Trophoblast cell (in vitro differentiated cells and primary cell): ENCODE results near the gene APPBP2.

Experiments used
- DNase-seq, 2 donors: peaks; one replicate each; pipeline ENCODE4 v3.0.0-alpha.2; 2016
- H2AFZ ChIP-seq: 2 replicates; pipeline ENCODE4 v1.6.1; 2013; ENCODE audit warnings: low read length, moderate library complexity, mild to moderate bottlenecking; ENCODE audit not compliant: insufficient read depth, poor library complexity
- H2AK5ac ChIP-seq: 2 replicates; pipeline ENCODE4 v1.6.1; 2013; ENCODE audit warnings: mild to moderate bottlenecking, low read length
- H2BK120ac ChIP-seq: 2 replicates; pipeline ENCODE4 v1.6.1; 2013; ENCODE audit warnings: low read length, mild to moderate bottlenecking, moderate library complexity; ENCODE audit not compliant: insufficient read depth, poor library complexity
- H2BK12ac ChIP-seq: 2 replicates; pipeline ENCODE4 v1.6.1; 2013; ENCODE audit warnings: mild to moderate bottlenecking, low read length, moderate library complexity
- H2BK5ac ChIP-seq: 2 replicates; pipeline ENCODE4 v1.6.1; 2013; ENCODE audit warnings: low read length, low read depth, moderate library complexity, mild to moderate bottlenecking; ENCODE audit not compliant: poor library complexity
- H3K14ac ChIP-seq: 2 replicates; pipeline ENCODE4 v1.6.1; 2013; ENCODE audit warnings: mild to moderate bottlenecking, low read length
- H3K18ac ChIP-seq: 2 replicates; pipeline ENCODE4 v1.6.1; 2013; ENCODE audit warnings: mild to moderate bottlenecking, low read length
- H3K23ac ChIP-seq: 2 replicates; pipeline ENCODE4 v1.6.1; 2013; ENCODE audit warnings: low read length
- H3K27ac ChIP-seq: 2 replicates; pipeline ENCODE4 v1.5.1; 2013; ENCODE audit warnings: low read depth, mild to moderate bottlenecking, inconsistent platforms, low read length, moderate library complexity
- H3K27me3 ChIP-seq: 2 replicates; pipeline ENCODE4 v1.6.1; 2013; ENCODE audit warnings: inconsistent platforms, mild to moderate bottlenecking, low read length, moderate library complexity; ENCODE audit not compliant: insufficient read depth
- H3K36me3 ChIP-seq, 2 experiments: 1 replicate in 1 of 2; 2 replicates in 1 of 2; pipeline ENCODE4 v1.6.1; 2013; ENCODE audit warnings: low read length in 2 of 2, mild to moderate bottlenecking in 2 of 2, moderate library complexity in 1 of 2; ENCODE audit not compliant: insufficient read depth in 2 of 2, control insufficient read depth in 1 of 2
- H3K4ac ChIP-seq: 2 replicates; pipeline ENCODE4 v1.6.1; 2013; ENCODE audit warnings: low read depth, mild to moderate bottlenecking, low read length, moderate library complexity
- H3K4me1 ChIP-seq, 2 experiments: 1 replicate in 1 of 2; 2 replicates in 1 of 2; pipeline ENCODE4 v1.6.1; 2013; ENCODE audit warnings: low read length in 2 of 2, mild to moderate bottlenecking in 2 of 2, moderate library complexity in 1 of 2; ENCODE audit not compliant: insufficient read depth in 2 of 2, control insufficient read depth in 1 of 2
- H3K4me2 ChIP-seq: 2 replicates; pipeline ENCODE4 v1.6.1; 2013; ENCODE audit warnings: inconsistent platforms, mild to moderate bottlenecking, low read length, moderate library complexity
- H3K4me3 ChIP-seq: 2 replicates; pipeline ENCODE4 v1.5.1; 2013; ENCODE audit warnings: mild to moderate bottlenecking, low read depth, low read length, inconsistent platforms
- H3K79me1 ChIP-seq: one replicate; pipeline ENCODE4 v1.6.1; 2013; ENCODE audit warnings: low read length
- H3K79me2 ChIP-seq: 2 replicates; pipeline ENCODE4 v1.6.1; 2013; ENCODE audit warnings: low read length, mild to moderate bottlenecking; ENCODE audit not compliant: control insufficient read depth, insufficient read depth, poor library complexity
- H3K9ac ChIP-seq: 2 replicates; pipeline ENCODE4 v1.6.1; 2013; ENCODE audit warnings: mild to moderate bottlenecking, low read length
- H3K9me3 ChIP-seq: 2 replicates; pipeline ENCODE4 v1.6.1; 2013; ENCODE audit warnings: low read depth, mild to moderate bottlenecking, control low read depth, inconsistent platforms, low read length; ENCODE audit not compliant: insufficient read depth
- H4K12ac ChIP-seq: 2 replicates; pipeline ENCODE4 v1.6.1; 2013; ENCODE audit warnings: low read depth, mild to moderate bottlenecking, low read length, moderate library complexity
- H4K8ac ChIP-seq: 2 replicates; pipeline ENCODE4 v1.6.1; 2013; ENCODE audit warnings: low read depth, mild to moderate bottlenecking, low read length, moderate library complexity
- H4K91ac ChIP-seq: one replicate; pipeline ENCODE4 v1.6.1; 2013; ENCODE audit warnings: low read depth, mild to moderate bottlenecking, low read length, moderate library complexity
- WGBS: extraction: QIAGEN DNeasy Blood & Tissue Kit; methylation state at CpG from one replicate; pipeline ENCODE4 v1.1.7; 2013; ENCODE audit warnings: missing lambda C conversion rate; ENCODE audit not compliant: insufficient read length, insufficient coverage; ENCODE audit errors: extremely low coverage; 5-methylcytosine and 5-hydroxymethylcytosine counted together

Gene APPBP2

GRCh38 chr17:60455378-60455777 lies 70.7 kb downstream of the APPBP2 start:
- Histone ChIP-seq H3K9ac (no peak overlapping the region), H3K4me2 (no peak overlapping the region), H4K12ac (no peak overlapping the region), H3K79me1 (no peaks in the 10 kb centered on the region), H3K14ac (no peak overlapping the region), H2AK5ac (no peak overlapping the region), H2BK120ac (no peak overlapping the region), H2BK5ac (no peak overlapping the region), H3K36me3 (peaks cover 28 to 33% of the 10 kb centered on the region in 2 experiments), H4K8ac (no peak overlapping the region), H3K9me3 (no peaks in the 10 kb centered on the region), H3K27me3 (no peaks in the 10 kb centered on the region), H4K91ac (no peak overlapping the region), H2AFZ (no peak overlapping the region), H2BK12ac (no peak overlapping the region), H3K18ac (no peak overlapping the region), H3K4me3 (no peak overlapping the region), H3K23ac (no peak overlapping the region), H3K27ac (no peak overlapping the region), H3K4ac (no peak overlapping the region), H3K4me1 (no peaks in the 10 kb centered on the region), H3K79me2 (no peaks in the 10 kb centered on the region)
- no CpG with 5 or more reads among the region's 4 CpGs for WGBS
- DNase-seq: no peak

GRCh38 chr17:60451965-60452364 lies 74.1 kb downstream of the APPBP2 start:
- Histone ChIP-seq H3K18ac (no peak overlapping the region), H3K79me1 (no peaks in the 10 kb centered on the region), H3K9ac (no peak overlapping the region), H4K91ac (no peak overlapping the region), H3K14ac (no peak overlapping the region), H3K27me3 (no peaks in the 10 kb centered on the region), H2AFZ (no peak overlapping the region), H3K79me2 (no peaks in the 10 kb centered on the region), H2BK5ac (no peak overlapping the region), H3K4me2 (no peak overlapping the region), H3K4ac (no peak overlapping the region), H3K9me3 (no peaks in the 10 kb centered on the region), H3K4me3 (no peak overlapping the region), H3K36me3 (peaks cover 32 to 33% of the 10 kb centered on the region in 2 experiments), H3K23ac (no peak overlapping the region), H2BK12ac (no peak overlapping the region), H2AK5ac (no peak overlapping the region), H4K12ac (no peak overlapping the region), H2BK120ac (no peak overlapping the region), H3K4me1 (no peaks in the 10 kb centered on the region), H4K8ac (no peak overlapping the region), H3K27ac (no peak overlapping the region)
- no peak for DNase-seq

- H3K27ac ChIP-seq: no peak overlapping the region
- WGBS: no CpG with 5 or more reads among the region's 1 CpG
- no peak overlapping the region for H3K23ac ChIP-seq
- H4K8ac ChIP-seq: no peak overlapping the region
- no peak overlapping the region for H2BK5ac ChIP-seq
- no peak overlapping the region for H3K14ac ChIP-seq
- no peak overlapping the region for H2BK12ac ChIP-seq
- no peaks in the 10 kb centered on the region for H3K79me2 ChIP-seq
- H3K4ac ChIP-seq: no peak overlapping the region
- H2AK5ac ChIP-seq: no peak overlapping the region
- DNase-seq: no peak
- H3K79me1 ChIP-seq: no peaks in the 10 kb centered on the region
- H3K9ac ChIP-seq: no peak overlapping the region
- H3K4me3 ChIP-seq: no peak overlapping the region
- no peak overlapping the region for H3K4me2 ChIP-seq
- H4K91ac ChIP-seq: no peak overlapping the region
- H3K4me1 ChIP-seq: no peaks in the 10 kb centered on the region
- H3K9me3 ChIP-seq: no peaks in the 10 kb centered on the region
- H4K12ac ChIP-seq: no peak overlapping the region
- no peak overlapping the region for H2AFZ ChIP-seq
- peaks cover 32 to 33% of the 10 kb centered on the region in 2 experiments for H3K36me3 ChIP-seq
- no peak overlapping the region for H2BK120ac ChIP-seq
- H3K18ac ChIP-seq: no peak overlapping the region
- no peaks in the 10 kb centered on the region for H3K27me3 ChIP-seq
These were observed 75.0 kb downstream of the APPBP2 start for GRCh38 chr17:60451071-60451470.

- Histone ChIP-seq H2BK5ac (no peak overlapping the region), H3K79me1 (no peaks in the 10 kb centered on the region), H3K4me3 (no peak overlapping the region), H3K14ac (no peak overlapping the region), H4K91ac (no peak overlapping the region), H2AK5ac (no peak overlapping the region), H3K23ac (no peak overlapping the region), H3K4me1 (no peaks in the 10 kb centered on the region), H3K36me3 (peaks cover 19 to 23% of the 10 kb centered on the region in 2 experiments), H3K18ac (no peak overlapping the region), H2BK120ac (no peak overlapping the region), H3K27ac (no peak overlapping the region), H2BK12ac (no peak overlapping the region), H2AFZ (no peak overlapping the region), H3K9ac (no peak overlapping the region), H3K9me3 (no peaks in the 10 kb centered on the region), H3K79me2 (no peaks in the 10 kb centered on the region), H4K8ac (no peak overlapping the region), H3K4me2 (no peak overlapping the region), H4K12ac (no peak overlapping the region), H3K27me3 (no peaks in the 10 kb centered on the region), H3K4ac (no peak overlapping the region)
- DNase-seq: no peak
- WGBS: no CpG with 5 or more reads among the region's 8 CpGs
These were observed 78.7 kb downstream of the APPBP2 start for GRCh38 chr17:60447375-60447774.
